Measurements from ENCODE around the gene LTB. TPM values are rescaled to one million over a fixed set of nuclear protein-coding genes. Genes with fewer than 3 reads are reported as not detected.
A peak's percentile ranks its signal among the peaks of the same experiment; 100 is the strongest.

The LTB gene
- total and polyA plus RNA-seq, 2 of the 13 experiments (the other 11 are each of a cell fraction or from before 2014, with no cell fraction given), result 0.09 to 0.22 TPM

GRCh38 chr6:31580438-31580740 is 1.8 kb downstream of the LTB start:
- in situ Hi-C loops (cut with HindIII; ENCODE audit: extremely low pct_ligation_motif_present, low pct_unique_long_range_greater_than_20kb), result no loop called here
- TF ChIP-seq FOXA1 (IDR thresholded peaks at IDR 0.05) (no peak), FOXA1 (CRISPR knock-in tag; IDR thresholded peaks at IDR 0.05) (0 out of 2 replicates have a peak, but pooled peaks have one; percentile 1), CENPX (CRISPR knock-in tag; IDR thresholded peaks at IDR 0.05) (no peak), TFDP2 (CRISPR knock-in tag; IDR thresholded peaks at IDR 0.05) (no peak), PRMT3 (CRISPR knock-in tag; IDR thresholded peaks at IDR 0.05; ENCODE audit: borderline replicate concordance, low read depth) (0 out of 2 replicates have a peak, but pooled peaks have one; percentile 35), ZNF841 (CRISPR knock-in tag; IDR thresholded peaks at IDR 0.05; ENCODE audit: borderline replicate concordance) (no peak), ZNF530 (CRISPR knock-in tag; IDR thresholded peaks at IDR 0.05; ENCODE audit: low read depth) (no peak), ARID5B (CRISPR knock-in tag; IDR thresholded peaks at IDR 0.05) (no peak), CSRNP2 (CRISPR knock-in tag; conservative IDR thresholded peaks at IDR 0.05; ENCODE audit: low read depth) (no peak), MTF2 (CRISPR knock-in tag; IDR thresholded peaks at IDR 0.05; ENCODE audit: borderline replicate concordance) (no peak), CEBPB (IDR thresholded peaks at IDR 0.05; ENCODE audit: borderline replicate concordance, low read depth, low read length) (peak; percentile 65; the same call in 1 of the 2 replicates), TFE3 (CRISPR knock-in tag; IDR thresholded peaks at IDR 0.05) (no peak), ZNF772 (CRISPR knock-in tag; IDR thresholded peaks at IDR 0.05) (no peak), EZH2 (conservative IDR thresholded peaks at IDR 0.05; ENCODE audit: low read depth, low read length) (0 out of 2 replicates have a peak, but pooled peaks have one; percentile 57), PLSCR1 (CRISPR knock-in tag; IDR thresholded peaks at IDR 0.05; ENCODE audit: borderline replicate concordance) (no peak), ZNF441 (CRISPR knock-in tag; IDR thresholded peaks at IDR 0.05; ENCODE audit: borderline replicate concordance) (no peak)

More at GRCh38 chr6:31580438-31580740, 1.8 kb downstream of the LTB start:
- Histone ChIP-seq H3K27me3 (ENCODE audit: control insufficient read depth in 1 of 2, insufficient read depth in 2 of 2, low read length in 2 of 2) (peaks cover 14 to 70% of the 10 kb centered on the region in 2 experiments; a peak in 4 of 5 replicates), H3K4me1 (ENCODE audit: insufficient read depth, low read length) (peaks cover 25% of the 10 kb centered on the region), H4K20me1 (ENCODE audit: insufficient read depth, low read length) (no peaks in the 10 kb centered on the region), H3K36me3 (replicated peaks in 1 of 2; ENCODE audit: control insufficient read depth in 1 of 2, insufficient read depth in 2 of 2, low read length in 2 of 2) (no peaks in the 10 kb centered on the region), H2AFZ (ENCODE audit: low read length) (no peak overlapping the region), H3K27ac (ENCODE audit: extremely low read length, insufficient read depth, low read length) (no peak overlapping the region), H3K4me3 (replicated peaks in 1 of 3; ENCODE audit: insufficient read depth in 1 of 3, low read depth in 2 of 3, low read length in 3 of 3) (peak overlapping the region in 2 of 3 experiments; percentile 39 to 88; a peak in 3 of 6 replicates), H3K79me2 (ENCODE audit: insufficient read depth, low read length) (no peaks in the 10 kb centered on the region), H3K9ac (ENCODE audit: insufficient read depth, low read depth, low read length) (no peak overlapping the region), H3K9me3 (ENCODE audit: low read length) (no peaks in the 10 kb centered on the region), H3K4me2 (ENCODE audit: low read depth, low read length) (peak overlapping the region; percentile 99)
- DNase-seq (ENCODE audit: low spot score) (no peak), ATAC-seq (no peak), FAIRE-seq (no peak)
- CTCF ChIA-PET (ENCODE audit: low intra/inter-chr PET ratio, low total read pairs), result interaction anchor here (1.3 to 3.2 kb wide), 4 partner anchors 18 to 1217 kb away, joined by 3 to 35 read pairs (median 5); partner anchors contain the start of gene NFKBIL1
- intact Hi-C loops (cut with micrococcal nuclease; ENCODE audit: unreplicated experiment), result loop anchor here (5.0 kb wide), 1 partner anchor 33 kb away; the partner anchor contains the start of genes ATP6V1G2 and NFKBIL1
- 55% methylated on average over 11 of the region's 11 CpGs for WGBS (ENCODE audit: low lambda C conversion rate)
- no TSS peak for BruUV-seq (replicated peaks)
- POLR2A ChIA-PET, result interaction anchor here (1.1 to 2.8 kb wide), 4 partner anchors 18 to 123 kb away, joined by 3 to 15 read pairs (median 6); partner anchors contain the start of genes ABHD16A, DDX39B and NFKBIL1
